Measurements from ENCODE around the gene PEX11G.

DNA sequence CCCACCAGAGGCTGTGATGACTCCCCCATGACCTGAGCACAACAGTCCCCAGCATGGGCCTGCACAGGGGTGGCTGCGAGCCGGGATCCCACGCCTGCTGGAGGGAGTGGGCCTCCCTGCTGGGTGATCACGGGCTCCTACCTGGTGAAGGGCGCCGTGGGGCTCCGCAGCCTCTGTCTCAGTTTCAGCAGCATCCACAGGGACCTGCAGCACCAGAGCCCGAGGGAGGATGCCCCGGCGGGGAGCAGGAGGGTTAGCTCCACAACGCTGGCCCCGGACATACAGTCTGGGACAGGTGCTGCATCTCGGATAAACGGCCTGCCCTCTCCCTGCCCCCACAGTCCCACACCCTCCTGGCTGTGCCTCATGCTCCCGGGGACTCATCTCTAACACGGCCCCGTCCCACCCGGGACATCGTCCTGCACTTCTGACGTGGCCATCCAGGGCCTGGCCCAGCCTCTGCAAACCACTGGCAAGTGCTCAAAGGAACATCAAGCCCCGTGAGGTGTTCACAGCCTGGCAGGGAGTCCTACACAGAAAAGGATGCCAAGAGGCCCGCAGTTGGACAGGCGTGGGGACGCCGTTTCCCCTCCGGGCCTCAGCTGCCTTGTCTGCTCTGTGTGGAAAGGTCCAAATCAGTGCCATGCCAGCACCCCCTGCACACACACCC lies 10.5 kb downstream of the PEX11G start:
- TF ChIP-seq, protein P1, sequence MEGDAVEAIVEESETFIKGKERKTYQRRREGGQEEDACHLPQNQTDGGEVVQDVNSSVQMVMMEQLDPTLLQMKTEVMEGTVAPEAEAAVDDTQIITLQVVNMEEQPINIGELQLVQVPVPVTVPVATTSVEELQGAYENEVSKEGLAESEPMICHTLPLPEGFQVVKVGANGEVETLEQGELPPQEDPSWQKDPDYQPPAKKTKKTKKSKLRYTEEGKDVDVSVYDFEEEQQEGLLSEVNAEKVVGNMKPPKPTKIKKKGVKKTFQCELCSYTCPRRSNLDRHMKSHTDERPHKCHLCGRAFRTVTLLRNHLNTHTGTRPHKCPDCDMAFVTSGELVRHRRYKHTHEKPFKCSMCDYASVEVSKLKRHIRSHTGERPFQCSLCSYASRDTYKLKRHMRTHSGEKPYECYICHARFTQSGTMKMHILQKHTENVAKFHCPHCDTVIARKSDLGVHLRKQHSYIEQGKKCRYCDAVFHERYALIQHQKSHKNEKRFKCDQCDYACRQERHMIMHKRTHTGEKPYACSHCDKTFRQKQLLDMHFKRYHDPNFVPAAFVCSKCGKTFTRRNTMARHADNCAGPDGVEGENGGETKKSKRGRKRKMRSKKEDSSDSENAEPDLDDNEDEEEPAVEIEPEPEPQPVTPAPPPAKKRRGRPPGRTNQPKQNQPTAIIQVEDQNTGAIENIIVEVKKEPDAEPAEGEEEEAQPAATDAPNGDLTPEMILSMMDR (IDR thresholded peaks at IDR 0.05 in 8 of 11, conservative IDR thresholded peaks at IDR 0.05 in 3 of 11) = no peak
- peak; percentile 42 to 82 (median 47) for TF ChIP-seq POLR2AphosphoS5 (IDR thresholded peaks at IDR 0.05)
- TF ChIP-seq POLR2A (IDR thresholded peaks at IDR 0.05) = no peak

Measured in spleen (tissue), 7 donors.